Measurements from ENCODE around the gene VARS2.

VARS2 gene

GRCh38 chr6:30888816-30889495 is 25.1 kb upstream of the VARS2 start:
- no peak for DNase-seq
- TF ChIP-seq, protein P1, sequence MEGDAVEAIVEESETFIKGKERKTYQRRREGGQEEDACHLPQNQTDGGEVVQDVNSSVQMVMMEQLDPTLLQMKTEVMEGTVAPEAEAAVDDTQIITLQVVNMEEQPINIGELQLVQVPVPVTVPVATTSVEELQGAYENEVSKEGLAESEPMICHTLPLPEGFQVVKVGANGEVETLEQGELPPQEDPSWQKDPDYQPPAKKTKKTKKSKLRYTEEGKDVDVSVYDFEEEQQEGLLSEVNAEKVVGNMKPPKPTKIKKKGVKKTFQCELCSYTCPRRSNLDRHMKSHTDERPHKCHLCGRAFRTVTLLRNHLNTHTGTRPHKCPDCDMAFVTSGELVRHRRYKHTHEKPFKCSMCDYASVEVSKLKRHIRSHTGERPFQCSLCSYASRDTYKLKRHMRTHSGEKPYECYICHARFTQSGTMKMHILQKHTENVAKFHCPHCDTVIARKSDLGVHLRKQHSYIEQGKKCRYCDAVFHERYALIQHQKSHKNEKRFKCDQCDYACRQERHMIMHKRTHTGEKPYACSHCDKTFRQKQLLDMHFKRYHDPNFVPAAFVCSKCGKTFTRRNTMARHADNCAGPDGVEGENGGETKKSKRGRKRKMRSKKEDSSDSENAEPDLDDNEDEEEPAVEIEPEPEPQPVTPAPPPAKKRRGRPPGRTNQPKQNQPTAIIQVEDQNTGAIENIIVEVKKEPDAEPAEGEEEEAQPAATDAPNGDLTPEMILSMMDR (IDR thresholded peaks at IDR 0.05; ENCODE audit: low read depth, low read length, missing control alignments), result no peak
- Histone ChIP-seq H3K36me3 (replicated peaks) (no peaks in the 10 kb centered on the region), H3K27me3 (replicated peaks) (no peaks in the 10 kb centered on the region), H3K4me3 (ENCODE audit: low read depth, low read length) (no peak overlapping the region), H3K27ac (no peak overlapping the region)
- in situ Hi-C loops (cut with HindIII; ENCODE audit: low pct_ligation_motif_present, low sequenced_read_pairs), result no loop called here

DNA sequence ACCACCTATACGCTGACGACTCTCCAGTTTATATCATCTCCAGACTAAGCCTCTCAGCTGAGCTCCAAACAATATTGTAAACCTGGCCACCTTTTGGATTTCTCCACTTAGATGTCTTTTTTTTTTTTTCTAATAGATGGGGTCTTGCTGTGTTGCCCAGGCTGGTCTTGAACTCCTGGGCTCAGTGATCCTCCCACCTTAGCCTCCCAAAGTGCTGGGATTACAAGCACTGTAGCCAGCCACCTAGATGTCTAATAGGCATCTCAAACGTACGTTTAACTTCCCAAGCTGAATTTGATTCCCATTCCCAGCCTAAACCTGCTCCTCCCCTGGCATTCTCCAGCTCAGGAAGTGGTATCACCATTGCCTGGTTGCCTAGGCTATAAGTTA is 24.5 kb upstream of the VARS2 start:
- TF ChIP-seq, protein P1 (IDR thresholded peaks at IDR 0.05; ENCODE audit: low read depth, low read length, missing control alignments), result no peak
- H3K27me3 ChIP-seq (replicated peaks), result no peaks in the 10 kb centered on the region
- no peak overlapping the region for H3K4me3 ChIP-seq (ENCODE audit: low read depth, low read length)
- no peak overlapping the region for H3K27ac ChIP-seq
- in situ Hi-C loops (cut with HindIII; ENCODE audit: low pct_ligation_motif_present, low sequenced_read_pairs), result no loop called here
- DNase-seq, result no peak
- no peaks in the 10 kb centered on the region for H3K36me3 ChIP-seq (replicated peaks)

DNA sequence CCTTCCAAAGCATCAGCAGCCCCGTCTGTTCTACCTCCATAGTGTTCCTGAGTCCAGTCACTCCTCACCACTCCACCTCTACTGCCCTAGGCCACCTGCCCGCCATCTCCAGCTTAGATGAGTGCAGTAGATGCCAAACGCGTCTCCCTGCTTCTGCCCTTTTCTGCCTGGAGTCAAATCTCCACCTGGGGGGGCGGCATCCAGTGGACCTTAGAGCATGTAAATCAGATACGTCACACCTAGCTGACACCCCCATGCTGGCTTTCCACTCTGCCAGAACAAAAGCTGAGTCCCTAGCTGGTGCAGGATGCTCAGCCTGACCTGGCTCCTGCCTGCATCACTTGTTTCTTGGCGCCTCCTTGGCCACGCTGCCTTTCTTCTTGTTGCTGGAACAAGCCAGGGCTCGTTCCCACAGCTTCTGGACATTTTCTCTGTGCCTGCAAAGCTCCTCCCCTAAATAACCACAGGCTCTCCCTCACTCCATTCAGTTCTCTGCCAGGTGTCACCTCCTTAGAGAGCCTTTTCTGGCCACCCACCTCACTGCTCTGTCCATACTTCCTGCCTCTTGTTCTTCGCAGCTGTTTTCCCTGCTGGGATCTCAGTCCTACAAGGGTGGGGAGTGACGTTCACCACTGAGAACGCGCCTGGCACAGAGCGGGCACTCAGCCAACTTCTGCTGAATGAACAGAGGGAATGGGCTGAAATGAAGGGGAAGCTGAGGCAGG is 24.0 kb upstream of the VARS2 start:
- in situ Hi-C loops (cut with HindIII; ENCODE audit: low pct_ligation_motif_present, low sequenced_read_pairs), result no loop called here
- TF ChIP-seq, protein P1 (IDR thresholded peaks at IDR 0.05; ENCODE audit: low read depth, low read length, missing control alignments), result no peak
- H3K27me3 ChIP-seq (replicated peaks), result no peaks in the 10 kb centered on the region
- no peak overlapping the region for H3K27ac ChIP-seq
- DNase-seq, result no peak
- peaks cover 2% of the 10 kb centered on the region for H3K36me3 ChIP-seq (replicated peaks)
- no peak overlapping the region for H3K4me3 ChIP-seq (ENCODE audit: low read depth, low read length)

GRCh38 chr6:30890646-30891449 is 23.2 kb upstream of the VARS2 start:
- Histone ChIP-seq H3K27ac (no peak overlapping the region), H3K36me3 (replicated peaks) (peaks cover 2% of the 10 kb centered on the region), H3K27me3 (replicated peaks) (no peaks in the 10 kb centered on the region), H3K4me3 (ENCODE audit: low read depth, low read length) (no peak overlapping the region)
- TF ChIP-seq, protein P1 (IDR thresholded peaks at IDR 0.05; ENCODE audit: low read depth, low read length, missing control alignments), result no peak
- no peak for DNase-seq
- in situ Hi-C loops (cut with HindIII; ENCODE audit: low pct_ligation_motif_present, low sequenced_read_pairs), result no loop called here

DNA sequence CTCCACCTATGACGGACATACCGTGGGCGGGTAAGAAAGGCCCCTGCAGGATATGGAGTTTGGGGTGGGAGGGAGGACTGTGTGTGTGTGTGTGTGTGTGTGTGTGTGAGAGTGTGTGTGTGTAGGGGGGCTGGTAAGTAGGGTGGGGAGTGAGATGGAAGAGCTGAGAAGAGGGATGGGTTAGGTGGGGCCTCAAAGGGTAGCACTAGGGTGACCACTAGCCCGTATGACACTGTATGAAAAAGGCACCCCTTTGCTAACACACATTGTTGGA is 22.7 kb upstream of the VARS2 start:
- H3K36me3 ChIP-seq (replicated peaks), result peaks cover 2% of the 10 kb centered on the region
- H3K27me3 ChIP-seq (replicated peaks), result no peaks in the 10 kb centered on the region
- DNase-seq, result no peak
- in situ Hi-C loops (cut with HindIII; ENCODE audit: low pct_ligation_motif_present, low sequenced_read_pairs), result no loop called here
- TF ChIP-seq, protein P1 (IDR thresholded peaks at IDR 0.05; ENCODE audit: low read depth, low read length, missing control alignments), result no peak
- no peak overlapping the region for H3K4me3 ChIP-seq (ENCODE audit: low read depth, low read length)
- H3K27ac ChIP-seq, result no peak overlapping the region

All from brain microvascular endothelial cell (primary cell).